SK-N-DZ (cell line): Measurements from ENCODE around the gene AUH.
"Not testable (repeated sequence)": the region's sequence is repeated elsewhere in the genome, so short reads cannot be mapped to it uniquely, and the experiment has no call there.

ENCODE experiments used
- DNase-seq: peaks from one replicate; pipeline ENCODE4 v3.0.0-alpha.2; 2015; ENCODE audit warnings: low spot score

AUH gene

GRCh38 chr9:91210318-91210717 is 151.4 kb downstream of the AUH start:
- DNase-seq = no peak

DNA sequence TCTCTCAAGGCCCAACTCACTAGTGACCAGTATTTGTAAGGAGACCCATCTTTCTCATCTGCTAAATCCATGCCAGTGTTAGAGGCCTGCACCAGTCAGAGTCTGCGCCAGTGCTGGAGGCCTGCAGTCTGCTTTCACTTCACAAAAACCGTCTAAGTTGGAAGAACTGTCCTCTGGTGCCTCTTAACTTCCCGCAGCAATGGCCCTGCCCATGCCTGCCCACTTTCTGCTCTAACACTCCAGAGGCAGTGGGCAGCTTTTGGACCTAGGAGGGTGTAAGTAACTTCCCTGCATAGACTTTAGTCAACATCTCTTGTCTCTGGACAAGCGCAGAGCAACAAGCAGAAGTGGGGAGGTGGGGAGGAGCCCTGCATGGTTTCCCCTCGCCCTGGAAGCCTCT is 152.9 kb downstream of the AUH start:
- no peak for DNase-seq

DNA sequence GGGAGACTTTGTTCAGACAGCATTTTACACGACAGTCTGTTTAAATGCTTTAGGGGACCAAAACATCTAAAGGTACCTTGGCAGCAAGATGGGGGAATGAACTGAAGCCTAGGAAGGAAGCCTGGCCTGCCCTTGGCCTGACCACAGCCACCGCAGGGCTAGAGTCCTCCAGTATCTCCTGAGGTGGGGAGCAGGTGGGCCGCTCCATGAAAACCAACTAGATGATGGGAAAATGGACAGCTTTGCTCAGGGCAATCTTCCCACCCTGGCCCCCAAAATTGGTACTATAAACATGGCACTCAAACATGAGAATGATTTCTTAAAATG is 153.3 kb downstream of the AUH start:
- no peak for DNase-seq

GRCh38 chr9:91207729-91208418 is 153.8 kb downstream of the AUH start:
- no peak for DNase-seq

GRCh38 chr9:91207397-91207728 is 154.4 kb downstream of the AUH start:
- DNase-seq = no peak

- no peak for DNase-seq
Observed at GRCh38 chr9:91206806-91207205, 154.9 kb downstream of the AUH start.

DNA sequence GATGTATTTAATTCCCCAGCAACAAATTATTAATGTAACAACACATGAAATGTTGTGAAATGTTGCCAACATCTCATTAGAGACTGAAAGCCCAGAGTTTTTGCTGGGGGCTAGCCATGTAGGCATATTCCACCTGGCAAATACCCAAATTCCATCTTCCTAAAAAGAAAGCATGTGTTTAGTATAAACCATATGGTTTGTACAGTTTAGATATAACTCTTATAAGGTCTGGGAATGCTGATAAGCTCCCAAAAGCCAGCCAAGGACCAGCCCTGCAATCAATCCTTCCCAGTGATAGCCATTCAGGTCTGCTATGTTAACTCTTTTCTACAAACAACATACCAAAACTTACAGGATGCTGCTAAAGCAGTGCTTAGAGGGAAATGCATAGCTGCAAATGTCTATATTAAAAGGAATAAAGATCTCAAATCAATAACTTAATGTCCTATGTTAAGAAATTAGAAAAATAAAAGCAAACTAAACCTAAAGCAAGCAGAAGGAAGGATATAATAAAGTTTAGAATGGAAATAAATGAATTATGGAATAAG is 158.9 kb downstream of the AUH start:
- DNase-seq = no peak

DNA sequence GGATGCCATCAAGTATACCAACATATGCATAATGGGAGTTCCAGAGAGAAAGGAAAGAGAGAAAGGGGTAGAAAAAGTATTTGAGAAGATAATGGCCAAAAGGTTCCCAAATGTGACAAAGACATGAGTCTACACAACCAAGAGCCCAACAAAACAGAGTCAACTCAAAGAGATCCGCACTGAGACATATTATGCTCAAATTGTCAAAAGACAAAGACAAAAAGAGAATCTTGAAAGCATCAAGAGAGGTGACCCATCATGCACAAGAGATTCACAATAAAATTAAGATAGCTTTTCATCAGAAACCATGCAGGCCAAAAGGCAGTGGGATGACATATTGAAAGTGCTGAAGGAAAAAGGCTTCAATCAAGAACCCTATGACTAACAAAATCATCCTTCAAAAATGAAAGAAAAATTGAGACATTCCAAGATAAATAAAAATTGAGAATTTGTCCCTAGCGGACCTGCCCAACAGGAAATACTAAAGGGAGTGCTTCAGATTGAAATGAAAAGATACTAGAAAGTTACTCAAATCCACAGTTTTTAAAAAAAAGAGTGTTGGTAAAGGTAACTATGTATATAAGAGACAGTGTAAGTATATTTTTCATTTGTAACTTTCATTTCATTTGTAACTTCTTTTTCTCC is 160.9 kb downstream of the AUH start:
- DNase-seq = no peak

GRCh38 chr9:91199739-91200497 is 161.8 kb downstream of the AUH start:
- DNase-seq = no peak

DNA sequence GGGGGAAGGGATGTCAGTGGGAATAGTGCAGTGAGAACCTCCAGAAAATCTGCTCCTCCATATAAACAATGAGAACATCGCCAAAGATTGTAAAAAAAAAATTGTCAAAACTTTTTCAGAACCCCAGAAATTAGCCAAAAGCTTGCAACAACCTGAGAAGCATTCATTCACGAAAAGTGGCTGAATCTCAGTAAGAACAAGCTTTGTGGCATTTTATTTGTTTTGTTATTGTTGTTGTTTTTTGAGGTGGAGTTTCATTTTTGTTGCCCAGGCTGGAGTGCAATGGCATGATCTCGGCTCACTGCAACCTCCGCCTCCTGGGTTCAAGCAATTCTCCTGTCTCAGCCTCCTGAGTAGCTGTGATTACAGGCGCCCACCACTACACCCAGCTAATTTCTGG is 162.8 kb downstream of the AUH start:
- DNase-seq = not testable (repeated sequence)

- no peak for DNase-seq
Observed at GRCh38 chr9:91198405-91198804, 163.3 kb downstream of the AUH start.

DNA sequence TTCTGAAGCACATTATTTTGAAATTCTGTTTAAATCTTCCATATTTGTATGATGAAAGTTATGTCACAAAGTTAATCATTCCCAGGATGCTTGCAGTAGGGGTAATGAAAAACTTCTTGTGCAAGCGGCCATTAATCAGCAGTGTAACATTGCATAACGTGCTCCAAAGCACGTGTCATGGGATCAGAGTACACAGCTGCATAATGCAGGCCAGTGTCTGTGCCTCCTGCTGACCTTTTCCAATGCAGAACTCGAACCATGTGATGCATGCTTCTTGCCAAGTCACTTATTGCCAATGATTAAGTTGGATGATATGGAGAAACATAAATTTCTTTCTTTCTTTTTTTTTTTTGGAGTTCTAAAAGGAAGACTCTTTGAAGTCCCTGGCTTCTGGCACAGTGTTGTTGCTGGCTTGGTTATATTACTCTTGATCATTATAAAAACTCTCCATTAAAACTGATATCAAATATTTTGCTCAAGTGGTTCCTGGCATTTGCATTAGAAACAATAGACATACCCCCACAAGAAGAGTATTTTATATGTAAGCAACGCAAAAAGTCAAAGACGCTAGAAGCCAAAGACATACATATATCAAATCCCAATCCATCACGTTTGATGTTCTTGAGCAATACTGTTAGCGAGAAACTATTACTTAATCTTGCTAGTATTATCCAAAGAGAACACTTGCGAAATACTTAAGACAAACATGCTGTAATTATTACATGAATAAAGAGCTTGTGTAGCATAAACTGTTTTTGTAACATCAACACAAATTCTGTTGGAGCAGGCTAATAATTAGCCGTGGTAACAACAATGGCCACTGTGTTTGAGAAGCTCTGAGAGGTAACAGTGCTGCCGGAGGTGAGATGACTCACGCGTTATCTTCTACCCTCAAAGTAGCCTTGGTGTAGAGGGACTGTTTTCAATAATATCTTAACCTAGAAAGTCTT is 164.2 kb downstream of the AUH start:
- DNase-seq = no peak

DNA sequence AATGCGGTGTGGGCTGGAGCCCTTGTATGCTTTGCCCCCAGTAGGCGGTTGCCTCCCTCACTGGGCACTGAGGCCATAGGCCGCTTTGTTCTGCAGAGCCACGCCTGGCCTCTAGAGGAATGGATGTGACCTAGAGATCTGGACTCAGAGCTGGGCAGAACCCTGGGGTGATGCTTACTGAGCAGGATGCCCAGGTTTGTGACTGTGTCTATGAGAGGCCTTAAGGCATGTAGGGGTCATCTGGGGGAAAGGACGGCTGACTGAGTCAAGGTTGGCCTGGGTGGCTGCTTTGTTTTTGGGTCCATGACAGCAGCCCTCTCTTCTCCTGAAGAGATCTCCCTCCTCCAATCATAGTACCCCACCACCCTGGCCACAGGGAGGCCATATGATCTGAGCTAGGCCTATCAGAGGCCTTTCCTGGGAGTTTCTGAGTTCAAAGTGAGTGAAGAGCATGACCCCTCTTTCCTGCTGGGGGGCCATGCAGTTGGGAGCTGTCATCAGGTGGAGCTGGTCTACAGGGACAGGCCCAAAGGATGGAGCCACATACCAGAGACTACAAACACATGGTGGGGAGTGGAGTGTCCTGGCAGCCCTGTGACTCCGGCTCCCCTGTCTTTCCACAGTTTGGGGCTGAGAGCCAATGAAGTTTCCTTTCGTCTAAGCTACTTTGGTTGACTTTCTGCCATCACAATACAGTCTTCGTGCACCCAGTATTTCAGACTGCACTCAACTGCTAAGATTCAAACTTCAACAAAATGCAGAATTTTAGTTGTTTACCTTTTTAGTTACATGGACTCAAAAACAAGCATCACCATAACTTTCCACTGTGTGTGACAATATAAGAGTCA is 165.4 kb downstream of the AUH start:
- no peak for DNase-seq

DNA sequence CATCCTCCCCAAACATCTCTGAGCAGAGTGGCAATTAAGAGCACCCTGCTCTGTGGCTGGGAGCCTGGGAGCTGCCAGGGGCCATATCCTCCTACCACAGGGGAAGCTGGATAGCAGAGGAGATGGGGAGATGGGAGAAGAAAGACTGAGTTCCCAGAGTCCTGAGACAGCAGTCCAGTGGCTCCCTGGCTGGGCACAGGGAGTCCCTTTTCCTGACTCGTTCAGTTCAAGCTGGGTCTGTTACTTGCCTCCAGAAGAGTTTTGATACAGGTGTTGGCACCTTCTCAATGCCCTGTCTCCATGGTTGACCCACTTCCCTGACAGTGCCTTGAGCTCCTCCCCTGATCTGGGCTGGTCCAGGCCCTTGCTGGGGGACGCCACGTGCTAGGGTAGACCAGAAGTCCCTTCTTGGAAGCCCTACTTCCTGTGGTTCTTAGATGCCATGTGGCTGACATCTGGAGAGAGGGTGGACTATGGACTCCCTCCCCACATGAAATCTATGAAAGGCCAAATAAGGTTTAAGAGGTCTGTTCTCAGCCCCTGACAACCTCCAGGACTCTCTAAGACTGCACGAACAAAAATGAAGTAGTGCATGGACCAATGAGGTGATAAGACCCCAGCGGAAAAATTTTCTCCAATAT is 166.2 kb downstream of the AUH start:
- no peak for DNase-seq

DNA sequence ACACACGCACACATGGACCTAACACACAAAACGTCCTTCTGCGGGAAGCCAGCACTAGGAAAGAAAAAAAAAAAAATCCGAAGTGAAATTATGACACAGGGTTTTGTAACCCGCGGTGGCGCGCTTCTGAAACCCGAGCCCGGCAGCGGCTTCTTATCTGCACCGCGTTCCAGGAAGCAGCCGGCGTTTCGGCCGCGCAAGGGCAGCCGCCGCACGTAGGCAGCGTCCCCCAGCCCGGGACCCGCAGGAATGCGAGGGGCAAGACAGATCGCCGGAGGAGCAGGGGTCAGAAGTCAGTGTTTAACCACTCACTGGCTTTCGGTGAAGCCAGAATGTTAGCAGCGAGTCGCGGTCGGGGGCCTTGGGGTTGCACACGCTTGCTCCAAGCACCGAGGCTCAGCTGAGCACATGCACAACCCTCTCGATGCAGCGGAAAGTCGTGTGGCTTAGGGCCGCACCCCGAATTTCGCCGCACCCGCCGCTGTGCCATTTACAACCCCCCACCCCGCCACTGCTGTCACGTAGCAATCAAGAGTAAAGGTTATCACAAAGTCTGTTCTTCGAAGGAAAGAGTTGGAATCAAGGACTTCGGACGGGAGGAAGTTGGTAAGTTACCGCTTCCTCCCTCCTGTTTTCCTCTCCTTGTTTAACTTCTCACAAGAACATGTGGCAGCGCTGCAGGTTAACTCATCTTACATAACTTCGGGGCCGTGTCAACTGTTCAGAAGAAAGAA is 167.9 kb downstream of the AUH start:
- peak; percentile 52 for DNase-seq

- DNase-seq = peak; percentile 55
Observed at GRCh38 chr9:91193087-91193657, 168.5 kb downstream of the AUH start.

- no peak for DNase-seq
Observed at GRCh38 chr9:91192381-91193086, 169.2 kb downstream of the AUH start.
